Left ventricle myocardium inferior (tissue), 1 donor: Measurements from ENCODE around the gene TSPAN31. TPM values are rescaled to one million over a fixed set of nuclear protein-coding genes. Genes with fewer than 3 reads are reported as not detected.

ENCODE experiments used
- DNase-seq: peaks from one replicate; pipeline ENCODE4 v3.0.0-alpha.2; 2020
- H3K27ac ChIP-seq: fragments of 200-600 bp; replicated peaks from 2 replicates; pipeline ENCODE4 v1.8.0; 2021
- H3K27me3 ChIP-seq: fragments of 200-600 bp; 2 replicates; pipeline ENCODE4 v1.8.0; 2021; ENCODE audit warnings: low read depth
- H3K36me3 ChIP-seq: fragments of 200-600 bp; 2 replicates; pipeline ENCODE4 v1.8.0; 2021
- H3K4me1 ChIP-seq: fragments of 200-600 bp; 2 replicates; pipeline ENCODE4 v1.8.0; 2021
- H3K4me3 ChIP-seq: fragments of 200-600 bp; 2 replicates; pipeline ENCODE4 v1.8.0; 2021; ENCODE audit warnings: mild to moderate bottlenecking, moderate library complexity
- H3K9me3 ChIP-seq: fragments of 200-600 bp; replicated peaks from 2 replicates; pipeline ENCODE4 v1.8.0; 2021
- CTCF ChIP-seq: fragments of 200-600 bp; IDR thresholded peaks from 2 replicates; pipeline ENCODE4 v1.8.0; 2021; ENCODE audit warnings: antibody characterized with exemption, mild to moderate bottlenecking, borderline replicate concordance
- intact Hi-C: fragments of 100-400 bp; cut with micrococcal nuclease; formaldehyde crosslinking; loops from one replicate; pipeline ENCODE4 v1.11.0; 2022
- total RNA-seq: library from RNA; stranded (reverse); fragmentation: NEBNext Ultra II Directional; extraction: Animal tissue kit (Norgen Biotek cat#: 25700); gene quantifications from one replicate; pipeline ENCODE4 v1.2.1, GENCODE V29; 2021
- donor health status: DM: no; HTN: yes; CAD: no; lungs with severe emphysema.

The TSPAN31 gene
- total RNA-seq, 1 donor from 2014 or later, result 27.2 TPM

GRCh38 chr12:57779736-57780135 lies 34.9 kb downstream of the TSPAN31 start:
- intact Hi-C loops, result no loop called here
- Histone ChIP-seq H3K4me3 (no peak overlapping the region), H3K27me3 (no peaks in the 10 kb centered on the region), H3K9me3 (no peaks in the 10 kb centered on the region), H3K27ac (no peak overlapping the region), H3K36me3 (peaks cover 6% of the 10 kb centered on the region), H3K4me1 (peaks cover 21% of the 10 kb centered on the region)
- DNase-seq, result no peak
- TF ChIP-seq CTCF, result no peak

- H3K27me3 ChIP-seq, result no peaks in the 10 kb centered on the region
- no peak for TF ChIP-seq CTCF
- DNase-seq, result no peak
- H3K4me3 ChIP-seq, result no peak overlapping the region
- H3K4me1 ChIP-seq, result peaks cover 21% of the 10 kb centered on the region
- intact Hi-C loops, result no loop called here
- H3K9me3 ChIP-seq, result no peaks in the 10 kb centered on the region
- H3K36me3 ChIP-seq, result peaks cover 10% of the 10 kb centered on the region
- no peak overlapping the region for H3K27ac ChIP-seq
Measured at GRCh38 chr12:57780284-57780897, 35.6 kb downstream of the TSPAN31 start.

- peaks cover 21% of the 10 kb centered on the region for H3K4me1 ChIP-seq
- intact Hi-C loops, result no loop called here
- no peak overlapping the region for H3K4me3 ChIP-seq
- DNase-seq, result no peak
- peaks cover 19% of the 10 kb centered on the region for H3K36me3 ChIP-seq
- H3K27ac ChIP-seq, result no peak overlapping the region
- no peak for TF ChIP-seq CTCF
- no peaks in the 10 kb centered on the region for H3K9me3 ChIP-seq
- H3K27me3 ChIP-seq, result no peaks in the 10 kb centered on the region
Measured at GRCh38 chr12:57781244-57781643, 36.4 kb downstream of the TSPAN31 start.

GRCh38 chr12:57781801-57782200 lies 37.0 kb downstream of the TSPAN31 start:
- H3K27ac ChIP-seq, result no peak overlapping the region
- H3K4me3 ChIP-seq, result no peak overlapping the region
- no peak for DNase-seq

GRCh38 chr12:57782243-57782607 lies 37.4 kb downstream of the TSPAN31 start:
- Histone ChIP-seq H3K27me3 (no peaks in the 10 kb centered on the region), H3K36me3 (peaks cover 28% of the 10 kb centered on the region), H3K4me3 (peak overlapping the region; percentile 96), H3K27ac (peak overlapping the region; percentile 81), H3K9me3 (no peaks in the 10 kb centered on the region), H3K4me1 (peaks cover 21% of the 10 kb centered on the region)
- intact Hi-C loops, result no loop called here
- no peak for TF ChIP-seq CTCF
- no peak for DNase-seq

More at GRCh38 chr12:57781801-57782200, 37.0 kb downstream of the TSPAN31 start:
- Histone ChIP-seq H3K27me3 (no peaks in the 10 kb centered on the region), H3K4me1 (peaks cover 21% of the 10 kb centered on the region), H3K9me3 (no peaks in the 10 kb centered on the region), H3K36me3 (peaks cover 24% of the 10 kb centered on the region)
- intact Hi-C loops, result no loop called here
- no peak for TF ChIP-seq CTCF
